Lower leg skin (tissue), 3 donors: Measurements from ENCODE around the gene LDB3.

Experiments
- CTCF ChIP-seq, 3 donors: fragments of 450-650 bp; IDR thresholded peaks; one replicate each; pipeline ENCODE4 v1.5.1; 2016; ENCODE audit warnings: antibody characterized with exemption in 3 of 3, mild to moderate bottlenecking in 3 of 3, moderate library complexity in 2 of 3
- POLR2A ChIP-seq, 2 donors: fragments of 450-650 bp; IDR thresholded peaks; one replicate each; pipeline ENCODE4 v1.6.1; 2016 to 2017; ENCODE audit warnings: antibody characterized with exemption in 2 of 2, mild to moderate bottlenecking in 1 of 2, moderate library complexity in 1 of 2

GRCh38 chr10:86677374-86677773 lies 9.1 kb downstream of the LDB3 start:
- TF ChIP-seq CTCF (IDR thresholded peaks at IDR 0.05) (no peak), POLR2A (IDR thresholded peaks at IDR 0.05) (no peak)
